Measurements from ENCODE around the gene TAS1R1. TPM values are rescaled to one million over a fixed set of nuclear protein-coding genes. Genes with fewer than 3 reads are reported as not detected.

The TAS1R1 gene
- polyA plus RNA-seq, 1 donor from 2014 or later = not detected

DNA sequence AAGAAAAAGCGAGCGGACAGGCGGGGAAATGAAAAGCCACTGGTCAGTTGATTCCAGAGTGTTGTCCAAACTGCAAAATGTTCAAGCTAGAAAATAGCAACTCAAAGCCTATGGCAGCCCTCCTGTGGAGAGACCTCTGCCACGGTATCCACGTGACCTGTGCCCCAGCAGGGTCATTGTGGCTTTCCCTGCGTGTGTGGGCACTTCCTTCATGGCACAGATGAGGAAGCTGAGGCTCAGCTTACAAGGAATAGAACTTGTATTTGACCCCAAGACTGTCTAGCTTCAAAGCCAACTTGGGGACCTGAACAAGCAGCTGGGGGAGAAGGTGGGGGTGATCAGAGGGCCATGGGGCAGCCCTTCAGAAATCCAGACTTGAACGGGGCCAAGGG, 48.1 kb upstream of the TAS1R1 start:
- Histone ChIP-seq H3K4me2 (ENCODE audit: low read length) (no peak overlapping the region), H3K36me3 (ENCODE audit: insufficient read depth, low read length) (no peaks in the 10 kb centered on the region), H3K9ac (ENCODE audit: low read length) (no peak overlapping the region), H3K27ac (ENCODE audit: low read length) (no peak overlapping the region), H2AFZ (ENCODE audit: low read depth, low read length) (no peak overlapping the region), H3K9me3 (ENCODE audit: low read length) (no peaks in the 10 kb centered on the region), H3K79me2 (replicated peaks; ENCODE audit: insufficient read depth, low read length) (no peaks in the 10 kb centered on the region), H3K9me2 (ENCODE audit: insufficient read depth, low read length) (no peaks in the 10 kb centered on the region), H3K27me3 (ENCODE audit: insufficient read depth, low read depth, low read length) (no peaks in the 10 kb centered on the region), H3K4me3 (ENCODE audit: low read length) (no peak overlapping the region), H4K20me1 (ENCODE audit: insufficient read depth) (no peaks in the 10 kb centered on the region), H3F3A (ENCODE audit: insufficient read depth, low read length, poor library complexity, severe bottlenecking) (no peaks in the 10 kb centered on the region)
- no peak for TF ChIP-seq SMC3 (conservative IDR thresholded peaks at IDR 0.05; ENCODE audit: poor library complexity)
- TF ChIP-seq MXI1 (conservative IDR thresholded peaks at IDR 0.05; ENCODE audit: poor library complexity, severe bottlenecking) = no peak
- no peak for TF ChIP-seq EP300 (conservative IDR thresholded peaks at IDR 0.05; ENCODE audit: poor library complexity, severe bottlenecking)
- no peak for TF ChIP-seq CTCF (IDR thresholded peaks at IDR 0.05; ENCODE audit: poor library complexity, severe bottlenecking)
- TF ChIP-seq RAD21 (conservative IDR thresholded peaks at IDR 0.05) = no peak
- TF ChIP-seq TAF1 (IDR thresholded peaks at IDR 0.05; ENCODE audit: low read depth) = no peak
- TF ChIP-seq, protein P1, sequence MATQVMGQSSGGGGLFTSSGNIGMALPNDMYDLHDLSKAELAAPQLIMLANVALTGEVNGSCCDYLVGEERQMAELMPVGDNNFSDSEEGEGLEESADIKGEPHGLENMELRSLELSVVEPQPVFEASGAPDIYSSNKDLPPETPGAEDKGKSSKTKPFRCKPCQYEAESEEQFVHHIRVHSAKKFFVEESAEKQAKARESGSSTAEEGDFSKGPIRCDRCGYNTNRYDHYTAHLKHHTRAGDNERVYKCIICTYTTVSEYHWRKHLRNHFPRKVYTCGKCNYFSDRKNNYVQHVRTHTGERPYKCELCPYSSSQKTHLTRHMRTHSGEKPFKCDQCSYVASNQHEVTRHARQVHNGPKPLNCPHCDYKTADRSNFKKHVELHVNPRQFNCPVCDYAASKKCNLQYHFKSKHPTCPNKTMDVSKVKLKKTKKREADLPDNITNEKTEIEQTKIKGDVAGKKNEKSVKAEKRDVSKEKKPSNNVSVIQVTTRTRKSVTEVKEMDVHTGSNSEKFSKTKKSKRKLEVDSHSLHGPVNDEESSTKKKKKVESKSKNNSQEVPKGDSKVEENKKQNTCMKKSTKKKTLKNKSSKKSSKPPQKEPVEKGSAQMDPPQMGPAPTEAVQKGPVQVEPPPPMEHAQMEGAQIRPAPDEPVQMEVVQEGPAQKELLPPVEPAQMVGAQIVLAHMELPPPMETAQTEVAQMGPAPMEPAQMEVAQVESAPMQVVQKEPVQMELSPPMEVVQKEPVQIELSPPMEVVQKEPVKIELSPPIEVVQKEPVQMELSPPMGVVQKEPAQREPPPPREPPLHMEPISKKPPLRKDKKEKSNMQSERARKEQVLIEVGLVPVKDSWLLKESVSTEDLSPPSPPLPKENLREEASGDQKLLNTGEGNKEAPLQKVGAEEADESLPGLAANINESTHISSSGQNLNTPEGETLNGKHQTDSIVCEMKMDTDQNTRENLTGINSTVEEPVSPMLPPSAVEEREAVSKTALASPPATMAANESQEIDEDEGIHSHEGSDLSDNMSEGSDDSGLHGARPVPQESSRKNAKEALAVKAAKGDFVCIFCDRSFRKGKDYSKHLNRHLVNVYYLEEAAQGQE (IDR thresholded peaks at IDR 0.05; ENCODE audit: borderline replicate concordance) = no peak
- TF ChIP-seq POLR2AphosphoS5 (IDR thresholded peaks at IDR 0.05) = no peak
- no peak for TF ChIP-seq EZH2 (IDR thresholded peaks at IDR 0.05; ENCODE audit: borderline replicate concordance, insufficient read depth, low read length, poor library complexity, severe bottlenecking)

DNA sequence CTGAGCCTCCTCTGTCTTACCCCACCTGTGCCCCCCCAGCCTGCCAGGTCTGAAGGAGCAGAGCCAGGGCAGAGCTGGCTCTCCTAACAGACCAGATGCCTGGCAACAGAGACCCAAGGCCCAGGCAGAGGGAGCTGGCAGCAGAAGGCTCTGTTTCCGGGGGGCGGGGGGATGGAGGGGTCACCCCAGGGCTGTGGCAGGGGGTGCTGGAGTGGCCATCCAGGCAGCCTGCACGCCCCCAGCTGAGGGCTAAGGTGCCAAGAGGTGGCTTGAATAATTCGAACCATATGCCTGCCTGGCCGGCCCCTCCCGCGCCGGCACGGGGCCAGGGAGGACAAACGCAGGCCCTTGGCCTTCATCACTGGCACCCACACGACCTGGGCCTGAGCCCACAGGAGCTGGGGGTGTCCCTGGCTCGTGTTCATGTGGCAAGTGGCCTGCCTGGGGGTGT, 47.6 kb upstream of the TAS1R1 start:
- Histone ChIP-seq H3K36me3 (ENCODE audit: insufficient read depth, low read length) (no peaks in the 10 kb centered on the region), H2AFZ (ENCODE audit: low read depth, low read length) (no peak overlapping the region), H3K27me3 (ENCODE audit: insufficient read depth, low read depth, low read length) (no peaks in the 10 kb centered on the region), H3K9me2 (ENCODE audit: insufficient read depth, low read length) (no peaks in the 10 kb centered on the region), H3K79me2 (replicated peaks; ENCODE audit: insufficient read depth, low read length) (no peaks in the 10 kb centered on the region), H3K27ac (ENCODE audit: low read length) (no peak overlapping the region), H3F3A (ENCODE audit: insufficient read depth, low read length, poor library complexity, severe bottlenecking) (no peaks in the 10 kb centered on the region), H3K9ac (ENCODE audit: low read length) (no peak overlapping the region), H4K20me1 (ENCODE audit: insufficient read depth) (no peaks in the 10 kb centered on the region), H3K4me2 (ENCODE audit: low read length) (no peak overlapping the region), H3K4me3 (ENCODE audit: low read length) (no peak overlapping the region), H3K9me3 (ENCODE audit: low read length) (no peaks in the 10 kb centered on the region)
- no peak for TF ChIP-seq POLR2AphosphoS5 (IDR thresholded peaks at IDR 0.05)
- TF ChIP-seq, protein P1 (IDR thresholded peaks at IDR 0.05; ENCODE audit: borderline replicate concordance) = no peak
- no peak for TF ChIP-seq TAF1 (IDR thresholded peaks at IDR 0.05; ENCODE audit: low read depth)
- no peak for TF ChIP-seq SMC3 (conservative IDR thresholded peaks at IDR 0.05; ENCODE audit: poor library complexity)
- TF ChIP-seq EP300 (conservative IDR thresholded peaks at IDR 0.05; ENCODE audit: poor library complexity, severe bottlenecking) = no peak
- no peak for TF ChIP-seq MXI1 (conservative IDR thresholded peaks at IDR 0.05; ENCODE audit: poor library complexity, severe bottlenecking)
- no peak for TF ChIP-seq EZH2 (IDR thresholded peaks at IDR 0.05; ENCODE audit: borderline replicate concordance, insufficient read depth, low read length, poor library complexity, severe bottlenecking)
- TF ChIP-seq CTCF (IDR thresholded peaks at IDR 0.05; ENCODE audit: poor library complexity, severe bottlenecking) = no peak
- TF ChIP-seq RAD21 (conservative IDR thresholded peaks at IDR 0.05) = no peak

Measured in neural cell (in vitro differentiated cells).